Activated CD4-positive, alpha-beta T cell treated with anti-CD3 and anti-CD28 coated beads for 4 hours (primary cell): Measurements from ENCODE around the gene RTBDN.
A peak's percentile ranks its signal among the peaks of the same experiment; 100 is the strongest.

Experiments used
- DNase-seq, 2 donors: peaks; one replicate each; pipeline ENCODE4 v3.0.0-alpha.2; 2020

RTBDN gene

GRCh38 chr19:12834566-12834943, at the start of gene RTBDN:
Gene RTBDN (minus strand): TSS chr19:12834579. CDS start chr19:12829979, 4,600 bp downstream.
- DNase-seq = no peak

- no peak for DNase-seq
Measured at GRCh38 chr19:12882589-12882988, 48.2 kb upstream of the RTBDN start.

GRCh38 chr19:12881172-12881808, 46.9 kb upstream of the RTBDN start, which contains the start of gene DNASE2:
Gene DNASE2 (minus strand): TSS chr19:12881449. CDS start chr19:12881375, 74 bp downstream.
- peak; percentile 87 to 89 for DNase-seq

- no peak for DNase-seq
Measured at GRCh38 chr19:12880551-12881171, 46.3 kb upstream of the RTBDN start.

GRCh38 chr19:12875086-12875485, 40.7 kb upstream of the RTBDN start:
- no peak for DNase-seq

- DNase-seq = no peak
Measured at GRCh38 chr19:12873891-12874745, 39.7 kb upstream of the RTBDN start.

GRCh38 chr19:12872941-12873890, 38.8 kb upstream of the RTBDN start:
- DNase-seq = peak in 1 of 2 donors; percentile 69

- DNase-seq = no peak
Measured at GRCh38 chr19:12872255-12872654, 37.9 kb upstream of the RTBDN start.

- DNase-seq = no peak
Measured at GRCh38 chr19:12871681-12872080, 37.3 kb upstream of the RTBDN start.

- DNase-seq = no peak
Measured at GRCh38 chr19:12868540-12869112, 34.2 kb upstream of the RTBDN start.

- DNase-seq = peak; percentile 42 to 43
Measured at GRCh38 chr19:12867120-12868099, 33.0 kb upstream of the RTBDN start.

GRCh38 chr19:12866416-12867119, 32.2 kb upstream of the RTBDN start:
- DNase-seq = no peak

GRCh38 chr19:12865746-12866415, 31.5 kb upstream of the RTBDN start:
- DNase-seq = no peak

- no peak for DNase-seq
Measured at GRCh38 chr19:12864721-12865715, 30.6 kb upstream of the RTBDN start.

- no peak for DNase-seq
Measured at GRCh38 chr19:12864143-12864542, 29.8 kb upstream of the RTBDN start.

- no peak for DNase-seq
Measured at GRCh38 chr19:12859546-12859945, 25.2 kb upstream of the RTBDN start.

- no peak for DNase-seq
Measured at GRCh38 chr19:12858041-12858928, 23.9 kb upstream of the RTBDN start.
